Measurements from ENCODE around the gene ATN1.

The ATN1 gene

GRCh38 chr12:6946033-6946919, 18.5 kb downstream of the ATN1 start:
- no peak for DNase-seq

- DNase-seq: no peak
Observed at GRCh38 chr12:6946920-6947374, 19.2 kb downstream of the ATN1 start.

- DNase-seq: no peak
Observed at GRCh38 chr12:6947615-6948014, 19.9 kb downstream of the ATN1 start.

GRCh38 chr12:6948873-6949594, 21.3 kb downstream of the ATN1 start:
- DNase-seq: no peak

- peak; percentile 26 for DNase-seq
Observed at GRCh38 chr12:6950401-6950801, 22.6 kb downstream of the ATN1 start.

GRCh38 chr12:6950811-6951540, 23.2 kb downstream of the ATN1 start, which contains the start of gene PTPN6:
PTPN6 (plus strand) TSS chr12:6951356; CDS start chr12:6951513, 157 bp downstream.
- peak; percentile 78 for DNase-seq

GRCh38 chr12:6951551-6952120, 23.9 kb downstream of the ATN1 start:
- no peak for DNase-seq

- DNase-seq: no peak
Observed at GRCh38 chr12:6952121-6952862, 24.5 kb downstream of the ATN1 start.

GRCh38 chr12:6952863-6953441, 25.2 kb downstream of the ATN1 start:
- DNase-seq: no peak

GRCh38 chr12:6953442-6954315, 25.9 kb downstream of the ATN1 start:
- DNase-seq: peak; percentile 93

GRCh38 chr12:6954316-6955107, 26.8 kb downstream of the ATN1 start:
- DNase-seq: no peak

- DNase-seq: no peak
Observed at GRCh38 chr12:6955108-6956020, 27.6 kb downstream of the ATN1 start.

- no peak for DNase-seq
Observed at GRCh38 chr12:6956021-6956727, 28.4 kb downstream of the ATN1 start.

- DNase-seq: no peak
Observed at GRCh38 chr12:6957151-6957701, 29.5 kb downstream of the ATN1 start.

- DNase-seq: no peak
Observed at GRCh38 chr12:6957741-6958608, 30.2 kb downstream of the ATN1 start.

GRCh38 chr12:6958609-6959057, 30.9 kb downstream of the ATN1 start:
- no peak for DNase-seq

Measured in KG1 (cell line).